ENCODE data around the gene RPS6KA5.
A peak's percentile ranks its signal among the peaks of the same experiment; 100 is the strongest.
"Not testable (repeated sequence)": the region's sequence is repeated elsewhere in the genome, so short reads cannot be mapped to it uniquely, and the experiment has no call there.

RPS6KA5 gene

GRCh38 chr14:91094772-91095171 is 34.3 kb upstream of the RPS6KA5 start:
- H3K27ac ChIP-seq: no peak overlapping the region
- TF ChIP-seq CTCF (IDR thresholded peaks at IDR 0.05) (no peak), ZFX (IDR thresholded peaks at IDR 0.05; ENCODE audit: borderline replicate concordance) (no peak)

- not testable (repeated sequence) for H3K27ac ChIP-seq
Observed at GRCh38 chr14:91093743-91094472, 33.5 kb upstream of the RPS6KA5 start.

- TF ChIP-seq CTCF (IDR thresholded peaks at IDR 0.05) (no peak), ZFX (IDR thresholded peaks at IDR 0.05; ENCODE audit: borderline replicate concordance) (no peak)
- no peak overlapping the region for H3K27ac ChIP-seq
Observed at GRCh38 chr14:91092073-91092472, 31.6 kb upstream of the RPS6KA5 start.

GRCh38 chr14:91090743-91091142 is 30.3 kb upstream of the RPS6KA5 start:
- H3K27ac ChIP-seq: no peak overlapping the region

GRCh38 chr14:91089958-91090535 is 29.6 kb upstream of the RPS6KA5 start:
- no peak overlapping the region for H3K27ac ChIP-seq
- TF ChIP-seq ZFX (IDR thresholded peaks at IDR 0.05; ENCODE audit: borderline replicate concordance): no peak
- no peak for TF ChIP-seq CTCF (IDR thresholded peaks at IDR 0.05)

More at GRCh38 chr14:91090743-91091142, 30.3 kb upstream of the RPS6KA5 start:
- TF ChIP-seq ZFX (IDR thresholded peaks at IDR 0.05; ENCODE audit: borderline replicate concordance): no peak
- no peak for TF ChIP-seq CTCF (IDR thresholded peaks at IDR 0.05)

GRCh38 chr14:91088585-91089235 is 28.3 kb upstream of the RPS6KA5 start:
- no peak for TF ChIP-seq ZFX (IDR thresholded peaks at IDR 0.05; ENCODE audit: borderline replicate concordance)
- no peak for TF ChIP-seq CTCF (IDR thresholded peaks at IDR 0.05)

GRCh38 chr14:91087470-91087869 is 27.0 kb upstream of the RPS6KA5 start:
- H3K27ac ChIP-seq: peak overlapping the region; percentile 57

More at GRCh38 chr14:91088585-91089235, 28.3 kb upstream of the RPS6KA5 start:
- H3K27ac ChIP-seq: no peak overlapping the region

GRCh38 chr14:91084516-91084915 is 24.1 kb upstream of the RPS6KA5 start:
- H3K27ac ChIP-seq: no peak overlapping the region
- TF ChIP-seq CTCF (IDR thresholded peaks at IDR 0.05): no peak
- no peak for TF ChIP-seq ZFX (IDR thresholded peaks at IDR 0.05; ENCODE audit: borderline replicate concordance)
